ENCODE data around the gene KRTAP10-1.
"Not testable (repeated sequence)": the region's sequence is repeated elsewhere in the genome, so short reads cannot be mapped to it uniquely, and the experiment has no call there.

The KRTAP10-1 gene, protein sequence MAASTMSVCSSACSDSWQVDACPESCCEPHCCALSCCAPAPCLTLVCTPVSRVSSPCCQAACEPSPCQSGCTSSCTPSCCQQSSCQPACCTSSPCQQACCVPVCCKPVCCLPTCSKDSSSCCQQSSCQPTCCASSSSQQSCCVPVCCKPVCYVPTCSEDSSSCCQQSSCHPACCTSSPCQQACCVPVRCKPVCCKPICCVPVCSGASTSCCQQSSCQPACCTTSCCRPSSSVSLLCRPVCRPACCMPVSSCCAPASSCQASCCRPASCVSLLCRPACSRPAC

GRCh38 chr21:44539991-44540666 is at the start of gene KRTAP10-1:
Gene KRTAP10-1 (minus strand): TSS chr21:44540195. CDS start chr21:44540150, 45 bp downstream.
- Histone ChIP-seq H3K4me3 (no peak within 1 kb of the TSS), H3K27ac (no peak within 1 kb of the TSS)

DNA sequence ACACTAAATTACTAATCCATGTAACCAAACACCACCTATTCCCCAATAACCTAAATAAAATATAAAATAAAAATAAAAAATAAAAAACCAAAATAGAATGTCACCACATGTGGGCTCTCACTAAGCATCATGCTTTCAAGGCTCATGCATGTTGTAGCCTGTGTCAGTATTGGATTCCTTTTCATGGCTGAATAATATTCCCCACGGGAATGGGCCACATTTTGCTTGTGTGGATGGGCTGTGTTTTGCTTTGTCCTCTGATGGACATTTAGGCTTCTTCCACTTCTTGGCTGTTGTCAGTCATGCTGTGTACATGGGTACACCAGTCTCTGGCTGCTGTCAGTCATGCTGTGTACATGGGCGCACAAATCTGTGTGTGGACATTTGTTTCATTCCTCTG is 49.1 kb upstream of the KRTAP10-1 start:
- H3K27ac ChIP-seq = no peak overlapping the region
- no peak overlapping the region for H3K4me3 ChIP-seq

DNA sequence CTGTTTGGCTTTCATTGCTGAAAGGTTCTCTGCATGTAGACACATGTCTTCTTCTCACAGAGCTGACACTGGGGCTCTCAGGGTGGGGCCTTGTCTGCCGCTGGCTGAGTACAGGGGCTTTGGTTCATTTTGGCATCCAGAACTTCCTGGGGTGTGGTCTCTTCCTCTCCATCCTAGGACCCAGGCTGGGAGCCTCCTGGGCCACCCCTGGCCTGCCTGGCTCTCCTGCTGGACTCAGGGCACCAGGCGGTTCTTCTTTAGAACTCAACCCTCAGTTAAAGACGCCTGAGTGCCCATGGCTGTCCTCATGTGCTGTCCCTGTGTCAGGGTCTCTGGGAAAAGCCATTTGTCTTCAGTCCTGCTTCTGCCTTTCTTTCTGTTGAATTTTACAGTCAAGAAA is 45.9 kb upstream of the KRTAP10-1 start:
- H3K27ac ChIP-seq = no peak overlapping the region
- H3K4me3 ChIP-seq = no peak overlapping the region

- H3K27ac ChIP-seq = no peak overlapping the region
- no peak overlapping the region for H3K4me3 ChIP-seq
These were observed 43.8 kb upstream of the KRTAP10-1 start for GRCh38 chr21:44583800-44584147.

GRCh38 chr21:44583089-44583799 is 43.2 kb upstream of the KRTAP10-1 start:
- H3K27ac ChIP-seq = no peak overlapping the region
- H3K4me3 ChIP-seq = no peak overlapping the region

DNA sequence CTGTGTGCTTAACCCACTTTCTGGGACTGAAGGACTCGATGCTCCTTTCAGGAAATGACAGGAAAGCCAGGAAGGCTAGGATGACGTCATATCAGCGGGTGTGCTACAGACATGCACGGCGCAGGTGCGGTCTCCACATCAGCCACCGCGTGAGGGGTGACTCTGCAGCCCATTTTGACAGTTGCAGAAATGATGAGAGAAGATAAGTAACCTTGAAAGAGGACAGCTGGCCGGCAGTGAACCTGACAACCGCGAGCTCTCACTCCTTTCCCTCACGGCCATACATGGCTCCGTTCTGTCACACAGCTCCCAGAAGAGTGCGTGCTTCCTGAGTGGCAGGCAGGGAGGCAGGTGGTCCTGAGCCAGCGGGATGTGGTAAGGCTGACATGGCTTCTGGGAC is 42.1 kb upstream of the KRTAP10-1 start:
- Histone ChIP-seq H3K27ac (no peak overlapping the region), H3K4me3 (no peak overlapping the region)

DNA sequence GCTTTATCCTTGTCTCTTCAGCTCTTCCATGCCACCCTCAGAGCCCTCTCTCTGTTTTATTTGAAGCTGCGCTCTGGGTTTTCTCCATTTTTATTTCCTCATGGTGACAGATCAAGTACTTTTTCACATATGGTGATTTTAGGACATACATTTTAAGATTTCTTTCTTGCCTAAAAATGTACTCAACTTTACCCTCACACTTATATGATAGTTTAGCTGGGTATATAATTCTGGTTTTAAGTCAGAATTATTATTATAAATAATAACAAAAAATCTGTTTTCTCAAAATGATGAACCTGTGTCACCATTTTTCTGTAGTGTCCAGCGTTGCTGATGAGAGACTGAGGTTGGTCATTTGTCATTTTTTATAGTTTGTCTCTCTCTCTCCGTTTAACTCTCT is 41.2 kb upstream of the KRTAP10-1 start:
- H3K4me3 ChIP-seq = no peak overlapping the region
- H3K27ac ChIP-seq = no peak overlapping the region

DNA sequence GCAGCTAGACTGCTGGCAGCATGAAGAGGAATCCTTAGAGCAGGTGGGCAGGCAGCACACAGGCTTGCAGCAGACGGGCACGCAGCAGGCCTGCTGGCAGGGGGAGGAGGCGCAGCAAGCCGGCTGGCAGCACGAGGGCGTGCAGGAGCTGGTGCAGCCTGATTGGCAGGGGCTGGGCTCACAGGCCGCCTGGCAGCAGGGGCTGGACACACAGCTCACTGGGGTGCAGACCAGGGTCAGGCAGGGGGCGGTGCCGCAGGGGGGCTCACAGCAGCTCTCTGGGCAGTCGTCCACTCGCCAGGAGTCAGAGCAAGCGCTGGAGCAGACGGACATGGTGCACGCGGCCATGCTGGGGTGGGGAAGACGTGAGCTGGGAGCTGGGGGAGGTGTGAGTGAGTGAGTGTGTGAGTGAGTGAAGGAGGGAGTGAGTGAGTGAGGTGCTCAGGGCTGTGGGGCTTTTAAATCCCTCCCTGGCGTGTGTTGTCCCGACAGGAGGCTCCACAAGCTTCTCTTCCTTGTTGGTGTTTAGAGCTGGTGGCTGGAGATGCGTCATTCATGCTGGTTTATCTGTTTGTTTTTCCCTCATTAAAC is 40.3 kb upstream of the KRTAP10-1 start, which contains the start of gene KRTAP10-5:
KRTAP10-5 (minus strand) TSS at position 374 of the 591 bp plus-strand sequence; CDS start at position 348, 26 bp downstream.
- H3K4me3 ChIP-seq, H3K27ac ChIP-seq: not testable (repeated sequence)

- Histone ChIP-seq H3K4me3 (no peak overlapping the region), H3K27ac (no peak overlapping the region)
These were observed 39.8 kb upstream of the KRTAP10-1 start for GRCh38 chr21:44579833-44580144.

DNA sequence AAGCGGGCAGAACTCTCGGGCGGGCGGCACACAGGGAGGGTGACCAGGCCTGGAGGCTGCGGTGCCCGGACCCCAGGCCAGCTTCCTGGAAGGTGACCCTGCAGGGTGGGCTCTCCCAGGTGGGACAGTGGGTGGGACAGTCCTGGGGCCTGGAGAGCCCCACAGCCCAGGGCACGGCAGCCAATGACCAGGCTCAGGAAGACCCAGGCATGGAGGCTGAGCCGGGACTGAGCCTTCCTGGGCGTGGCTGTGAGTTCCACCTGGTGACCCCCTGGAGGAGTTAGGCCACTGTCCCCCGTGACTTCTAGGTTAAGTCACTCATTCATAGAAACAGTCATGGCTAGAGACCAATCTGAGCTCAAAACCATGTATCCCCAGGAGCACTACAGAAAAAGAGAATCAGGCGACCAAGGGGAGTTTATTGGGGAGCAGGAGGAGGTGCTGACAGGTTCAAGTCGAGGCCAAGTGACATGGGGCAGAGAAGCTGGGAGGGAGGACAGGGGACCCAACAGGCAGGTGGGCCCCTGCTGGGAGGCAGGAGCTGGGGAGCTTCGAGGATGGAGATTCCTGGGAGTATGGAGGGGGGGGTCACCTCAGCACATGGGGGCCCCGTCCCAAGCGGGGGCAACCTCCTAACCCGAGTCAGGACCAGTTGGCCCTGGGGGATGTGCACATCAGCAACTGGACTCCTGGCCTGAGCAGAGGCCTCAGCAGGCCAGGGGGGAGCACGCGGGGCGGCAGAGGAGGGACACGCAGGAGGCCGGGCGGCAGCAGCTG is 39.2 kb upstream of the KRTAP10-1 start:
- H3K27ac ChIP-seq = no peak overlapping the region
- H3K4me3 ChIP-seq = no peak overlapping the region

GRCh38 chr21:44578371-44579055 is 38.5 kb upstream of the KRTAP10-1 start:
- Histone ChIP-seq H3K4me3 (no peak overlapping the region), H3K27ac (no peak overlapping the region)

GRCh38 chr21:44576025-44576420 is 36.0 kb upstream of the KRTAP10-1 start:
- Histone ChIP-seq H3K27ac (no peak overlapping the region), H3K4me3 (no peak overlapping the region)

DNA sequence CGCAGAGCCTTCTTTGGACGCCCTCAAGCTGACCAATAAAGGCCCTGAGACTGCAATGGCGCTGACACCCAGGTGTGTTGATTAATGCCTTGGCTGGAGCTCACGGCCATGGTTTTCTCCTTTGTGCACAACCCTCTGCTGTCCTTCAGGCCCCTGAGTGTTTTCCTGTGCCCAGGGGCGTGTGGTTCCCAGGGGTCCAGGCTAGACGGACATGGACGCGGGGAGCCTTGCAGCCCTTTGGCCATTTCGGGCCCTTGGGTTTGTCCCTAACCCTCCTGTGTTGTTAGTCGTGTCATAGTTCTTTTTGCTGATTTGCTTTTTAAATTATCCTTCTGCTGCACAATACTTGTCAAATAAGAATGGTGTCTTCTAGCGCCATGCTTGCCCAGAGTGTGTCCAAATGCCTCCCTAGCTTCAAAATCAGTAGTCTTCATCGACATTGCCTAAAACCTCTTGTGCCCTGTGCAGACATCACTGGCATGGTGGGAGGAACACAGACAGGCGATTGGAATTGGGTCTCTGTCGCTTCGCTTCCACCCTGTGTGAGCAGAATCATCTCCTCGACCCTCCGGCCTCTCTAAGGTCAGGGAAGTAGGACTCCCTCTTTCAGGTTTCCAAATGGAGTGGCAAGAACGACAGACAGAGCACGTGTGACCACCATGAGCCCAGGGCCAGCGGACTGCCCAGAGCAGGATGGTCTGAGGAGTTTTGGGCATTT is 35.5 kb upstream of the KRTAP10-1 start:
- Histone ChIP-seq H3K27ac (no peak overlapping the region), H3K4me3 (no peak overlapping the region)

DNA sequence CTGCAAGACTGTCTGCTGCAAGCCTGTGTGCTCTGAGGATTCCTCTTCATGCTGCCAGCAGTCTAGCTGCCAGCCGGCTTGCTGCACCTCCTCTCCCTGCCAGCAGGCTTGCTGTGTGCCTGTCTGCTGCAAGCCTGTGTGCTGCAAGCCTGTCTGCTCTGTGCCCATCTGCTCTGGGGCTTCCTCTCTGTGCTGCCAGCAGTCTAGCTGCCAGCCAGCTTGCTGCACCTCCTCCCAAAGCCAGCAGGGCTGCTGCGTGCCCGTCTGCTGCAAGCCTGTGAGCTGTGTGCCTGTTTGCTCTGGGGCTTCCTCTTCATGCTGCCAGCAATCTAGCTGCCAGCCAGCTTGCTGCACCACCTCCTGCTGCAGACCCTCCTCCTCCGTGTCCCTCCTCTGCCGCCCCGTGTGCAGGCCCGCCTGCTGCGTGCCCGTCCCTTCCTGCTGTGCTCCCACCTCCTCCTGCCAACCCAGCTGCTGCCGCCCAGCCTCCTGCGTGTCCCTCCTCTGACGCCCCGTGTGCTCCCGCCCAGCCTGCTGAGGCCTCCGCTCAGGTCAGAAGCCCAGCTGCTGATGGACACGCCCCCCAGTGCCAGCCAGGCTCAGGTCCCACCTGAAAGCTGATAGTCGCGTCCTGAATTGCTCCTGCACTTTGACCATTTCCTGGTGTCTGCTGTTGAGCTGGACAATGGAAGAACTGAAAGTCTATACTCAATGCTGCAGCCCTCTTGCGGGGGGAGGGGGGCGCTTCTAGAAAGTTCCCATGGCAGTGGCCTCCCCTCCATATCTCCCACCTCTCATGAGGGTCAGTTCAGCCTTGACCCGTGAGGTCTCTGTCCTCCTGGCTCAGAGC is 34.7 kb upstream of the KRTAP10-1 start:
- no peak overlapping the region for H3K4me3 ChIP-seq
- no peak overlapping the region for H3K27ac ChIP-seq

DNA sequence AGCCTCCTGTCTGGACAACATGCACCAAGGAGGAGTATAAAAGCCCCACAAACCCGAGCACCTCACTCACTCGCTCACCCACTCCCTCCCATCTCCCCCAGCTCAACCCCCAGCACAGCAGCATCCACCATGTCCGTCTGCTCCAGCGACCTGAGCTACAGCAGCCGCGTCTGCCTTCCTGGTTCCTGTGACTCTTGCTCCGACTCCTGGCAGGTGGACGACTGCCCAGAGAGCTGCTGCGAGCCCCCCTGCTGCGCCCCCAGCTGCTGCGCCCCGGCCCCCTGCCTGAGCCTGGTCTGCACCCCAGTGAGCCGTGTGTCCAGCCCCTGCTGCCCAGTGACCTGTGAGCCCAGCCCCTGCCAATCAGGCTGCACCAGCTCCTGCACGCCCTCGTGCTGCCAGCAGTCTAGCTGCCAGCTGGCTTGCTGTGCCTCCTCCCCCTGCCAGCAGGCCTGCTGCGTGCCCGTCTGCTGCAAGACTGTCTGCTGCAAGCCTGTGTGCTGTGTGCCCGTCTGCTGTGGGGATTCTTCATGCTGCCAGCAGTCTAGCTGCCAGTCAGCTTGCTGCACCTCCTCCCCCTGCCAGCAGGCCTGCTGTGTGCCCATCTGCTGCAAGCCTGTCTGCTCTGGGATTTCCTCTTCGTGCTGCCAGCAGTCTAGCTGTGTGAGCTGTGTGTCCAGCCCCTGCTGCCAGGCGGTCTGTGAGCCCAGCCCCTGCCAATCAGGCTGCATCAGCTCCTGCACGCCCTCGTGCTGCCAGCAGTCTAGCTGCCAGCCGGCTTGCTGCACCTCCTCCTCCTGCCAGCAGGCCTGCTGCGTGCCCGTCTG is 33.8 kb upstream of the KRTAP10-1 start, which contains the start of gene KRTAP10-4:
KRTAP10-4 (plus strand) TSS at position 100 of the 827 bp plus-strand sequence; CDS start at position 130, 30 bp downstream.
- H3K4me3 ChIP-seq = not testable (repeated sequence)
- peak within 1 kb of the TSS in 1 of 21 experiments; percentile 27 for H3K27ac ChIP-seq

- H3K27ac ChIP-seq = peak overlapping the region in 1 of 21 experiments; percentile 27
- H3K4me3 ChIP-seq = no peak overlapping the region
These were observed 33.1 kb upstream of the KRTAP10-1 start for GRCh38 chr21:44572959-44573583.

Measured in skin epidermis (tissue), 12 donors.